ENCODE data around the gene C1orf50. TPM values are rescaled to one million over a fixed set of nuclear protein-coding genes. Genes with fewer than 3 reads are reported as not detected.
A peak's percentile ranks its signal among the peaks of the same experiment; 100 is the strongest.

Gene C1orf50
- total and polyA plus RNA-seq, 2 of the 4 experiments (the other 2 are of a cell fraction), result 2.0 to 6.0 TPM

GRCh38 chr1:42741706-42742105 lies 25.3 kb upstream of the C1orf50 start:
- Histone ChIP-seq H3K4me3 (ENCODE audit: insufficient read depth, low read depth, low read length) (no peak overlapping the region), H2AFZ (replicated peaks; ENCODE audit: low read length, poor library complexity) (peak overlapping the region; percentile 52), H2AK5ac (ENCODE audit: low read depth, low read length) (no peak overlapping the region), H3K9me3 (ENCODE audit: control insufficient read depth, insufficient read depth, low read length) (no peaks in the 10 kb centered on the region), H4K91ac (ENCODE audit: insufficient read depth, low read depth, low read length) (no peak overlapping the region), H4K20me1 (ENCODE audit: insufficient read depth, low read length) (peaks cover 9% of the 10 kb centered on the region), H3K18ac (ENCODE audit: low read depth, low read length) (no peak overlapping the region), H3K79me1 (ENCODE audit: low read depth in 1 of 2, low read length in 2 of 2) (no peaks in the 10 kb centered on the region; a peak in 1 of 4 replicates), H3K9me1 (ENCODE audit: insufficient read depth, low read length) (peaks cover 1% of the 10 kb centered on the region; the same call in 1 of the 2 replicates), H2AK9ac (replicated peaks; ENCODE audit: low read depth, low read length, poor library complexity) (no peak overlapping the region), H3K27ac (ENCODE audit: insufficient read depth, low read length) (no peak overlapping the region), H3K56ac (ENCODE audit: extremely low read depth, insufficient read depth, low read length) (no peak overlapping the region), H3K4ac (ENCODE audit: low read depth, low read length) (no peak overlapping the region), H4K5ac (ENCODE audit: low read depth, low read length) (no peak overlapping the region), H2BK20ac (ENCODE audit: low read depth, low read length) (no peak overlapping the region), H3K36me3 (ENCODE audit: control insufficient read depth, insufficient read depth, low read length) (peaks cover 12% of the 10 kb centered on the region), H3K4me2 (ENCODE audit: low read depth, low read length) (no peak overlapping the region), H3K23ac (ENCODE audit: low read depth, low read length) (no peak overlapping the region), H3K14ac (replicated peaks; ENCODE audit: low read depth, low read length) (no peak overlapping the region), H2BK120ac (ENCODE audit: low read depth, low read length) (no peak overlapping the region), H4K8ac (ENCODE audit: low read depth in 2 of 2, low read length in 2 of 2) (no peak overlapping the region), H2BK5ac (ENCODE audit: low read depth, low read length, poor library complexity, severe bottlenecking) (no peak overlapping the region), H2BK15ac (ENCODE audit: low read depth, low read length) (no peak overlapping the region), H3K9ac (ENCODE audit: low read depth, low read length) (no peak overlapping the region), H3K4me1 (ENCODE audit: control insufficient read depth, insufficient read depth, low read length) (no peaks in the 10 kb centered on the region), H3K27me3 (ENCODE audit: control insufficient read depth, insufficient read depth, low read length) (no peaks in the 10 kb centered on the region; the same call in 1 of the 2 replicates)
- WGBS, 2 experiments (ENCODE audit: extremely low coverage in 2 of 2, insufficient read length in 1 of 2), result no CpG with 5 or more reads among the region's 4 CpGs
- no peak for DNase-seq
- TF ChIP-seq NFE2L2 (IDR thresholded peaks at IDR 0.05; ENCODE audit: low read depth, low read length) (no peak), CTCF (conservative IDR thresholded peaks at IDR 0.05; ENCODE audit: low read depth, low read length) (no peak), MXI1 (IDR thresholded peaks at IDR 0.05; ENCODE audit: borderline replicate concordance, low read depth, low read length) (no peak), MAFK (IDR thresholded peaks at IDR 0.05; ENCODE audit: low read depth, low read length) (no peak), SMC3 (IDR thresholded peaks at IDR 0.05; ENCODE audit: low read depth, low read length) (no peak), MAZ (IDR thresholded peaks at IDR 0.05; ENCODE audit: borderline replicate concordance, low read depth, low read length) (no peak), FOS (IDR thresholded peaks at IDR 0.05; ENCODE audit: low read depth, low read length) (no peak), RAD21 (IDR thresholded peaks at IDR 0.05; ENCODE audit: low read length) (no peak), RCOR1 (IDR thresholded peaks at IDR 0.05; ENCODE audit: insufficient replicate concordance, low read length) (no peak), ELK1 (IDR thresholded peaks at IDR 0.05; ENCODE audit: borderline replicate concordance, low read depth, low read length) (no peak), CHD1 (IDR thresholded peaks at IDR 0.05; ENCODE audit: low read depth, low read length) (no peak), POLR2A (IDR thresholded peaks at IDR 0.05; ENCODE audit: low read depth, low read length) (no peak), RFX5 (IDR thresholded peaks at IDR 0.05; ENCODE audit: low read depth, low read length) (no peak), BHLHE40 (IDR thresholded peaks at IDR 0.05; ENCODE audit: low read depth, low read length) (no peak), CEBPB (IDR thresholded peaks at IDR 0.05; ENCODE audit: low read depth, low read length) (no peak), USF2 (IDR thresholded peaks at IDR 0.05; ENCODE audit: low read depth, low read length) (no peak)
- dilution Hi-C loops (cut with HindIII; ENCODE audit: low sequenced_read_pairs, unreplicated experiment), result no loop called here
- BruUV-seq (replicated peaks), result no TSS peak
- in situ Hi-C loops (cut with MboI; ENCODE audit: low sequenced_read_pairs), result no loop called here
- CTCF ChIA-PET, result no interaction called here
- POLR2A ChIA-PET (ENCODE audit: unreplicated experiment), result interaction anchor here (0.5 kb wide), 1 partner anchor 20 kb away, joined by 3 read pairs; no protein-coding TSS in a partner anchor
- intact Hi-C loops (cut with micrococcal nuclease), result no loop called here
- no peak for ATAC-seq (ENCODE audit: low read depth)
